ENCODE data around the gene NHEJ1. TPM values are rescaled to one million over a fixed set of nuclear protein-coding genes. Genes with fewer than 3 reads are reported as not detected.

Gene NHEJ1
- total and polyA plus RNA-seq, 9 of the 15 experiments (the other 6 are each of a cell fraction or from before 2014, with no cell fraction given): 9.0 to 23.7 (median 13.9) TPM

DNA sequence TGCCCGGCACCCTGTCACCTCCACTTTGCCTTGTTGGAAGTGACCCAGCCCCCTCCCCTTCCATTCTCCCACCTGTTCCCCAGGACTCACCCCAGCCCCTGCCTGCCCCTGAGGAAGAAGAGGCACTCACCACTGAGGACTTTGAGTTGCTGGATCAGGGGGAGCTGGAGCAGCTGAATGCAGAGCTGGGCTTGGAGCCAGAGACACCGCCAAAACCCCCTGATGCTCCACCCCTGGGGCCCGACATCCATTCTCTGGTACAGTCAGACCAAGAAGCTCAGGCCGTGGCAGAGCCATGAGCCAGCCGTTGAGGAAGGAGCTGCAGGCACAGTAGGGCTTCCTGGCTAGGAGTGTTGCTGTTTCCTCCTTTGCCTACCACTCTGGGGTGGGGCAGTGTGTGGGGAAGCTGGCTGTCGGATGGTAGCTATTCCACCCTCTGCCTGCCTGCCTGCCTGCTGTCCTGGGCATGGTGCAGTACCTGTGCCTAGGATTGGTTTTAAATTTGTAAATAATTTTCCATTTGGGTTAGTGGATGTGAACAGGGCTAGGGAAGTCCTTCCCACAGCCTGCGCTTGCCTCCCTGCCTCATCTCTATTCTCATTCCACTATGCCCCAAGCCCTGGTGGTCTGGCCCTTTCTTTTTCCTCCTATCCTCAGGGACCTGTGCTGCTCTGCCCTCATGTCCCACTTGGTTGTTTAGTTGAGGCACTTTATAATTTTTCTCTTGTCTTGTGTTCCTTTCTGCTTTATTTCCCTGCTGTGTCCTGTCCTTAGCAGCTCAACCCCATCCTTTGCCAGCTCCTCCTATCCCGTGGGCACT lies 21.9 kb upstream of the NHEJ1 start (continued):
- TF ChIP-seq ZFP36 (IDR thresholded peaks at IDR 0.05; ENCODE audit: low read depth, low read length, partially characterized antibody): no peak

DNA sequence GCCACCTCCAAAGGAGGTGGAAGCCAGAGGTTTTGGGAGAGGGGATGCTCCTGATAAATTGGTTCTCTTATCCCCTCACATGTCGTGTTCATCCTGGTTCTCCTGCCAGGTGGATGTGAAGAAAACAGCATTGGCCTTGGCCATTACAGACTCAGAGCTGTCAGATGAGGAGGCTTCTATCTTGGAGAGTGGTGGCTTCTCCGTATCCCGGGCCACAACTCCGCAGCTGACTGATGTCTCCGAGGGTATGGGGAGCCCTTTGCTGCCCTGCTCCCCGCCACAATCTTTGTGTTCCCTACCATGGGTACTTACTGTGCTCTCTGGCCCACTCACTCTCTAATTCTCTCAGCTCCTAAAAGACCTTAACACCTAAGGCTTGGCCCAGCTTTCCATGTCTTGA lies 20.9 kb upstream of the NHEJ1 start:
- CTCF ChIA-PET (ENCODE audit: low intra/inter-chr PET ratio): no interaction called here
- peaks cover 62% of the 10 kb centered on the region; the same call in 2 of the 3 replicates for H3K36me3 ChIP-seq (ENCODE audit: control insufficient read depth, insufficient read depth, low read length)
- TF ChIP-seq, protein P1, sequence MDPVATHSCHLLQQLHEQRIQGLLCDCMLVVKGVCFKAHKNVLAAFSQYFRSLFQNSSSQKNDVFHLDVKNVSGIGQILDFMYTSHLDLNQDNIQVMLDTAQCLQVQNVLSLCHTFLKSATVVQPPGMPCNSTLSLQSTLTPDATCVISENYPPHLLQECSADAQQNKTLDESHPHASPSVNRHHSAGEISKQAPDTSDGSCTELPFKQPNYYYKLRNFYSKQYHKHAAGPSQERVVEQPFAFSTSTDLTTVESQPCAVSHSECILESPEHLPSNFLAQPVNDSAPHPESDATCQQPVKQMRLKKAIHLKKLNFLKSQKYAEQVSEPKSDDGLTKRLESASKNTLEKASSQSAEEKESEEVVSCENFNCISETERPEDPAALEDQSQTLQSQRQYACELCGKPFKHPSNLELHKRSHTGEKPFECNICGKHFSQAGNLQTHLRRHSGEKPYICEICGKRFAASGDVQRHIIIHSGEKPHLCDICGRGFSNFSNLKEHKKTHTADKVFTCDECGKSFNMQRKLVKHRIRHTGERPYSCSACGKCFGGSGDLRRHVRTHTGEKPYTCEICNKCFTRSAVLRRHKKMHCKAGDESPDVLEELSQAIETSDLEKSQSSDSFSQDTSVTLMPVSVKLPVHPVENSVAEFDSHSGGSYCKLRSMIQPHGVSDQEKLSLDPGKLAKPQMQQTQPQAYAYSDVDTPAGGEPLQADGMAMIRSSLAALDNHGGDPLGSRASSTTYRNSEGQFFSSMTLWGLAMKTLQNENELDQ (CRISPR knock-in tag; IDR thresholded peaks at IDR 0.05; ENCODE audit: borderline replicate concordance): no peak
- TF ChIP-seq IRF2 (CRISPR knock-in tag; IDR thresholded peaks at IDR 0.05): no peak
- TF ChIP-seq, protein P2, sequence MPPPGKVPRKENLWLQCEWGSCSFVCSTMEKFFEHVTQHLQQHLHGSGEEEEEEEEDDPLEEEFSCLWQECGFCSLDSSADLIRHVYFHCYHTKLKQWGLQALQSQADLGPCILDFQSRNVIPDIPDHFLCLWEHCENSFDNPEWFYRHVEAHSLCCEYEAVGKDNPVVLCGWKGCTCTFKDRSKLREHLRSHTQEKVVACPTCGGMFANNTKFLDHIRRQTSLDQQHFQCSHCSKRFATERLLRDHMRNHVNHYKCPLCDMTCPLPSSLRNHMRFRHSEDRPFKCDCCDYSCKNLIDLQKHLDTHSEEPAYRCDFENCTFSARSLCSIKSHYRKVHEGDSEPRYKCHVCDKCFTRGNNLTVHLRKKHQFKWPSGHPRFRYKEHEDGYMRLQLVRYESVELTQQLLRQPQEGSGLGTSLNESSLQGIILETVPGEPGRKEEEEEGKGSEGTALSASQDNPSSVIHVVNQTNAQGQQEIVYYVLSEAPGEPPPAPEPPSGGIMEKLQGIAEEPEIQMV (tag; conservative IDR thresholded peaks at IDR 0.05; ENCODE audit: low read depth): no peak
- no peak for TF ChIP-seq CHCHD3 (CRISPR knock-in tag; IDR thresholded peaks at IDR 0.05)
- TF ChIP-seq KAT7 (CRISPR knock-in tag; IDR thresholded peaks at IDR 0.05; ENCODE audit: borderline replicate concordance): no peak
- no peak for TF ChIP-seq DNMT1 (IDR thresholded peaks at IDR 0.05)
- no peak for TF ChIP-seq HNRNPK (IDR thresholded peaks at IDR 0.05; ENCODE audit: low read depth, low read length, poor library complexity, severe bottlenecking)
- TF ChIP-seq, protein P3, sequence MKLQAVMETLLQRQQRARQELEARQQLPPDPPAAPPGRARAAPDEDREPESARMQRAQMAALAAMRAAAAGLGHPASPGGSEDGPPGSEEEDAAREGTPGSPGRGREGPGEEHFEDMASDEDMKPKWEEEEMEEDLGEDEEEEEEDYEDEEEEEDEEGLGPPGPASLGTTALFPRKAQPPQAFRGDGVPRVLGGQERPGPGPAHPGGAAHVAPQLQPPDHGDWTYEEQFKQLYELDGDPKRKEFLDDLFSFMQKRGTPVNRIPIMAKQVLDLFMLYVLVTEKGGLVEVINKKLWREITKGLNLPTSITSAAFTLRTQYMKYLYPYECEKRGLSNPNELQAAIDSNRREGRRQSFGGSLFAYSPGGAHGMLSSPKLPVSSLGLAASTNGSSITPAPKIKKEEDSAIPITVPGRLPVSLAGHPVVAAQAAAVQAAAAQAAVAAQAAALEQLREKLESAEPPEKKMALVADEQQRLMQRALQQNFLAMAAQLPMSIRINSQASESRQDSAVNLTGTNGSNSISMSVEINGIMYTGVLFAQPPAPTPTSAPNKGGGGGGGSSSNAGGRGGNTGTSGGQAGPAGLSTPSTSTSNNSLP (IDR thresholded peaks at IDR 0.05; ENCODE audit: borderline replicate concordance, low read depth, low read length): no peak
- TF ChIP-seq, protein P4, sequence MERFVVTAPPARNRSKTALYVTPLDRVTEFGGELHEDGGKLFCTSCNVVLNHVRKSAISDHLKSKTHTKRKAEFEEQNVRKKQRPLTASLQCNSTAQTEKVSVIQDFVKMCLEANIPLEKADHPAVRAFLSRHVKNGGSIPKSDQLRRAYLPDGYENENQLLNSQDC (CRISPR knock-in tag; IDR thresholded peaks at IDR 0.05): no peak
- no peak for TF ChIP-seq MYC (IDR thresholded peaks at IDR 0.05; ENCODE audit: low read depth, low read length)
- TF ChIP-seq MYC (CRISPR knock-in tag; IDR thresholded peaks at IDR 0.05; ENCODE audit: borderline replicate concordance, low read depth): no peak
- TF ChIP-seq TCF3 (CRISPR knock-in tag; IDR thresholded peaks at IDR 0.05): no peak
- TF ChIP-seq ZNF316 (IDR thresholded peaks at IDR 0.05): no peak

More for the DNA sequence above, 20.9 kb upstream of the NHEJ1 start:
- Histone ChIP-seq H3K79me2 (ENCODE audit: control insufficient read depth, insufficient read depth, low read length) (peaks cover 30% of the 10 kb centered on the region), H3K27ac (ENCODE audit: extremely low read depth, low read depth, low read length) (no peak overlapping the region), H2AFZ (ENCODE audit: low read depth, low read length) (no peak overlapping the region), H4K20me1 (replicated peaks; ENCODE audit: control insufficient read depth, insufficient read depth, low read length) (no peaks in the 10 kb centered on the region), H3K4me2 (ENCODE audit: insufficient read depth, low read length) (no peak overlapping the region), H3K4me1 (replicated peaks in 1 of 2; ENCODE audit: control insufficient read depth in 2 of 2, insufficient read depth in 2 of 2, low read length in 2 of 2) (peaks cover 8 to 16% of the 10 kb centered on the region in 2 experiments; a peak in 4 of 5 replicates), H3K9ac (ENCODE audit: insufficient read depth in 1 of 2, low read depth in 2 of 2, low read length in 2 of 2) (no peak overlapping the region), H3K9me3 (replicated peaks; ENCODE audit: control insufficient read depth, insufficient read depth, low read depth, low read length) (no peaks in the 10 kb centered on the region), H3K4me3 (no peak overlapping the region), H3K9me1 (ENCODE audit: control insufficient read depth, insufficient read depth, low read length) (no peaks in the 10 kb centered on the region), H3K27me3 (ENCODE audit: control insufficient read depth in 2 of 2, insufficient read depth in 2 of 2, low read length in 2 of 2) (no peaks in the 10 kb centered on the region)
- POLR2A ChIA-PET: interaction anchor here (0.5 to 2.5 kb wide), 5 partner anchors 11 to 187 kb away, joined by 3 to 10 read pairs (median 3); partner anchors contain the start of gene ZFAND2B
- no TSS peak for BruUV-seq (replicated peaks)
- in situ Hi-C loops (cut with MboI) (no loop called here), intact Hi-C loops (cut with micrococcal nuclease) (no loop called here)
- DNase-seq (ENCODE audit: extremely low read depth in 1 of 4, low spot score in 3 of 4): no peak
- 100% methylated on average over 5 of the region's 6 CpGs for WGBS (ENCODE audit: insufficient coverage, low coverage, missing lambda C conversion rate)
- ATAC-seq: no peak
- no peak for FAIRE-seq

Data from K562 (cell line).